Esophagus muscularis mucosa (tissue), 4 donors: Measurements from ENCODE around the gene MYO19. TPM values are rescaled to one million over a fixed set of nuclear protein-coding genes. Genes with fewer than 3 reads are reported as not detected.
A peak's percentile ranks its signal among the peaks of the same experiment; 100 is the strongest.
"Not testable (repeated sequence)": the region's sequence is repeated elsewhere in the genome, so short reads cannot be mapped to it uniquely, and the experiment has no call there.

ENCODE experiments used
- DNase-seq: peaks from one replicate; pipeline ENCODE4 v3.0.0-alpha.2; 2017; ENCODE audit errors: extremely low spot score
- H3K27ac ChIP-seq, 4 donors: fragments of 200-600 bp; sonication (generic); replicated peaks in 1 of 4; 1 replicate in 3 of 4; 2 replicates in 1 of 4; pipeline ENCODE4 v1.5.1; 2016 to 2019; ENCODE audit warnings: mild to moderate bottlenecking in 1 of 4
- H3K27me3 ChIP-seq, 4 donors: fragments of 200-600 bp; sonication (generic); one replicate each; pipeline versions ENCODE4 v1.5.1 to v1.6.0; 2016 to 2019
- H3K36me3 ChIP-seq, 4 donors: fragments of 200-600 bp; sonication (generic); one replicate each; pipeline ENCODE4 v1.5.1; 2016 to 2019
- H3K4me1 ChIP-seq, 4 donors: fragments of 200-600 bp; sonication (generic); one replicate each; pipeline ENCODE4 v1.5.1; 2016 to 2019
- H3K4me3 ChIP-seq, 4 donors: fragments of 200-600 bp; sonication (generic); 1 replicate in 2 of 4; 2 replicates in 2 of 4; pipeline ENCODE4 v1.5.1; 2016 to 2019; ENCODE audit warnings: mild to moderate bottlenecking in 4 of 4, moderate library complexity in 1 of 4
- H3K9me3 ChIP-seq, 4 donors: fragments of 200-600 bp; sonication (generic); 1 replicate in 3 of 4; 2 replicates in 1 of 4; pipeline ENCODE4 v1.5.1; 2016 to 2019
- CTCF ChIP-seq, 3 experiments: fragments of 200-600 bp in 2 of 3; fragments of 450-650 bp in 1 of 3; sonication (generic) in 2 of 3; IDR thresholded peaks; one replicate each; pipeline ENCODE4 v1.5.1; 2017 to 2019; ENCODE audit warnings: antibody characterized with exemption in 3 of 3, mild to moderate bottlenecking in 2 of 3, moderate library complexity in 1 of 3
- EP300 ChIP-seq: sonication (generic); formaldehyde crosslinking; IDR thresholded peaks from one replicate; pipeline ENCODE4 v1.6.1; 2017; ENCODE audit warnings: antibody characterized with exemption
- POLR2A ChIP-seq: fragments of 450-650 bp; IDR thresholded peaks from one replicate; pipeline ENCODE4 v1.6.1; 2017; ENCODE audit warnings: antibody characterized with exemption, moderate library complexity, mild to moderate bottlenecking, low read depth
- POLR2AphosphoS5 ChIP-seq, 2 donors: sonication (generic); formaldehyde crosslinking; IDR thresholded peaks; one replicate each; pipeline ENCODE4 v1.6.1; 2017; ENCODE audit warnings: antibody characterized with exemption in 2 of 2
- WGBS: methylation state at CpG from one replicate; pipeline ENCODE4 v1.1.5; 2018; 5-methylcytosine and 5-hydroxymethylcytosine counted together
- intact Hi-C: fragments of 100-400 bp; cut with DNase I; formaldehyde crosslinking; loops from one replicate; pipeline ENCODE4 v1.15.1; 2023
- total RNA-seq, 4 donors: library from RNA; depleted of rRNA; stranded (reverse); fragments of >200 nt; gene quantifications; one replicate each; pipeline versions ENCODE4 v1.1.0 to v1.2.1, GENCODE V29; 2016

The MYO19 gene
- total RNA-seq, 4 donors from 2014 or later, result 29.5 to 68.1 (median 44.3) TPM

- peaks cover 22 to 44% (median 40%) of the 10 kb centered on the region in 4 donors for H3K4me1 ChIP-seq
- peaks cover 0 to 7% (median 0%) of the 10 kb centered on the region in 4 donors for H3K27me3 ChIP-seq
- 95% methylated on average over 8 of the region's 8 CpGs for WGBS
- no peak overlapping the region for H3K4me3 ChIP-seq
- no peaks in the 10 kb centered on the region for H3K9me3 ChIP-seq
- intact Hi-C loops, result loop anchor here (10.0 kb wide), 1 partner anchor 300 kb away; no protein-coding TSS in a partner anchor
- no peaks in the 10 kb centered on the region for H3K36me3 ChIP-seq
- TF ChIP-seq CTCF (IDR thresholded peaks at IDR 0.05) (no peak), POLR2A (no peak), EP300 (no peak)
- no peak overlapping the region for H3K27ac ChIP-seq
- no peak for DNase-seq
Observed at GRCh38 chr17:36485027-36485426, 49.6 kb downstream of the MYO19 start.

GRCh38 chr17:36484021-36484420 lies 50.6 kb downstream of the MYO19 start:
- H3K36me3 ChIP-seq, H3K27ac ChIP-seq, H3K9me3 ChIP-seq, H3K4me3 ChIP-seq, DNase-seq, H3K27me3 ChIP-seq: not testable (repeated sequence)
- peaks cover 22 to 43% (median 40%) of the 10 kb centered on the region in 4 donors for H3K4me1 ChIP-seq
- 89% methylated on average over 7 of the region's 7 CpGs for whole genome bisulfite sequencing
- intact Hi-C loops, result loop anchor here (10.0 kb wide), 1 partner anchor 299 kb away; no protein-coding TSS in a partner anchor

GRCh38 chr17:36482611-36483504 lies 51.8 kb downstream of the MYO19 start:
- WGBS, result 47% methylated on average over 9 of the region's 79 CpGs
- intact Hi-C loops, result loop anchor here (2.0 to 10.0 kb wide), 2 partner anchors 298 to 514 kb away; no protein-coding TSS in a partner anchor
- no peak for TF ChIP-seq EP300
- TF ChIP-seq POLR2A, result no peak
- peak; percentile 86 to 98 (median 96) for TF ChIP-seq CTCF (IDR thresholded peaks at IDR 0.05)
- TF ChIP-seq POLR2AphosphoS5 (IDR thresholded peaks at IDR 0.05), result peak; percentile 23 to 61

GRCh38 chr17:36481829-36482228 lies 52.8 kb downstream of the MYO19 start:
- intact Hi-C loops, result loop anchor here (2.0 to 10.0 kb wide), 2 partner anchors 297 to 513 kb away; no protein-coding TSS in a partner anchor
- H3K27ac ChIP-seq, result no peak overlapping the region
- H3K27me3 ChIP-seq, result peaks cover 0 to 12% (median 0%) of the 10 kb centered on the region in 4 donors
- H3K36me3 ChIP-seq, result no peaks in the 10 kb centered on the region
- WGBS, result 78% methylated on average over 7 of the region's 7 CpGs
- no peak overlapping the region for H3K4me3 ChIP-seq
- no peaks in the 10 kb centered on the region for H3K9me3 ChIP-seq
- H3K4me1 ChIP-seq, result peaks cover 13 to 24% (median 21%) of the 10 kb centered on the region in 4 donors
- no peak for TF ChIP-seq POLR2AphosphoS5 (IDR thresholded peaks at IDR 0.05)
- no peak for TF ChIP-seq CTCF (IDR thresholded peaks at IDR 0.05)
- no peak for TF ChIP-seq EP300
- no peak for TF ChIP-seq POLR2A
- no peak for DNase-seq

More at GRCh38 chr17:36482611-36483504, 51.8 kb downstream of the MYO19 start:
- H3K36me3 ChIP-seq, result no peaks in the 10 kb centered on the region
- H3K27ac ChIP-seq, result peak overlapping the region in 3 of 4 donors; percentile 36 to 44 (median 37)
- peak; percentile 94 for DNase-seq
- H3K9me3 ChIP-seq, result no peaks in the 10 kb centered on the region
- H3K4me3 ChIP-seq, result peak overlapping the region; percentile 53 to 65 (median 56)
- peaks cover 0 to 7% (median 0%) of the 10 kb centered on the region in 4 donors for H3K27me3 ChIP-seq
- peaks cover 19 to 34% (median 30%) of the 10 kb centered on the region in 4 donors for H3K4me1 ChIP-seq

DNA sequence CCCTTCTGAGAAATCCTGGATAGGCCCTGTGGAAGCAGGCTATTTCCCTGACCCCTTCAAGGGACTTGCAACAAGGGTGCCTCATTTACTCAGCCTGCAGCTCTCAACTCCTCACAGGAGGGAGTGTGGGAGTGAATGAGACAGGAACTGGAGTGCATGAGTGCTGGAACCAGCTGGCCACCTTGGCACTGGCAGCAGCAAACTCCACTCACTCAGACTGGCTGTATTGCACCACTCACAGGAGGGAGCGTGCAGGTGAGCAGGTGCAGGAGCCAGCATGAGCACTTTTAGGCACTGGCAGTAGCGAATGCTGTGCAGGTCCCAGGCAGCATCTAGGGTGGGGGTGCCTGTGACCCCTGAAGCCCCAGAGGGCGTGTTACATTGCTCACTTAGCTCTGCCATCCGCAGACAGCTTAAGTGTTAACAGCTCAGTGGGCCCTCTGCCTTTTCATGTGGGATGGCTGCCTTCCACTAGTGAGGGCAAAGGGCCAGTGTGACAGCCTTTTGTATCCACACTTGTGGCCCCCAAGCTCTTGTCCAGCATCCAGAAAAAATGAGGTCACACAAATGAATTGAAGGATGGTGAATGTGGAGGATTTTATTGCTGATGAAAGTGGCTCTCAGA lies 59.2 kb downstream of the MYO19 start:
- H3K27me3 ChIP-seq, result peaks cover 0 to 24% (median 0%) of the 10 kb centered on the region in 4 donors
- H3K4me1 ChIP-seq, result no peaks in the 10 kb centered on the region
- WGBS, result 69% methylated on average over 4 of the region's 4 CpGs
- no peak overlapping the region for H3K27ac ChIP-seq
- intact Hi-C loops, result no loop called here
- no peaks in the 10 kb centered on the region for H3K36me3 ChIP-seq
- DNase-seq, result no peak
- no peak overlapping the region for H3K4me3 ChIP-seq
- TF ChIP-seq POLR2A (no peak), CTCF (IDR thresholded peaks at IDR 0.05) (no peak), EP300 (no peak)
- no peaks in the 10 kb centered on the region for H3K9me3 ChIP-seq
